Mesothelial cell of epicardium (in vitro differentiated cells): ENCODE results near the gene NSUN7. TPM values are rescaled to one million over a fixed set of nuclear protein-coding genes. Genes with fewer than 3 reads are reported as not detected.

ENCODE experiments used
- DNase-seq, 2 experiments: peaks; one replicate each; pipeline ENCODE4 v3.0.0; 2021; ENCODE audit warnings: low spot score in 2 of 2; ENCODE audit not compliant: unreplicated experiment in 2 of 2
- H3K27ac Mint-ChIP-seq: 2 replicates; pipeline ENCODE4 v1.8.0; 2021; ENCODE audit warnings: mixed read lengths
- H3K27me3 Mint-ChIP-seq: 2 replicates; pipeline ENCODE4 v1.8.0; 2021; ENCODE audit warnings: low read depth, mixed read lengths
- H3K36me3 Mint-ChIP-seq: 2 replicates; pipeline ENCODE4 v1.8.0; 2021; ENCODE audit warnings: mixed read lengths
- H3K4me1 Mint-ChIP-seq: 2 replicates; pipeline ENCODE4 v1.8.0; 2021; ENCODE audit warnings: mixed read lengths
- H3K4me3 Mint-ChIP-seq: 2 replicates; pipeline ENCODE4 v1.8.0; 2021; ENCODE audit warnings: mild to moderate bottlenecking, moderate library complexity, mixed read lengths
- H3K9me3 Mint-ChIP-seq: 2 replicates; pipeline ENCODE4 v1.8.0; 2021; ENCODE audit warnings: mixed read lengths
- CTCF ChIP-seq: fragments of 200-600 bp; sonication (generic); IDR thresholded peaks from one replicate; pipeline ENCODE4 v1.5.0; 2021; ENCODE audit warnings: antibody characterized with exemption; ENCODE audit not compliant: unreplicated experiment
- total RNA-seq: library from RNA; stranded (reverse); gene quantifications from 3 replicates; pipeline ENCODE4 v1.2.1, GENCODE V29; 2021

The NSUN7 gene
- total RNA-seq, 1 donor from 2014 or later = 21.8 TPM

DNA sequence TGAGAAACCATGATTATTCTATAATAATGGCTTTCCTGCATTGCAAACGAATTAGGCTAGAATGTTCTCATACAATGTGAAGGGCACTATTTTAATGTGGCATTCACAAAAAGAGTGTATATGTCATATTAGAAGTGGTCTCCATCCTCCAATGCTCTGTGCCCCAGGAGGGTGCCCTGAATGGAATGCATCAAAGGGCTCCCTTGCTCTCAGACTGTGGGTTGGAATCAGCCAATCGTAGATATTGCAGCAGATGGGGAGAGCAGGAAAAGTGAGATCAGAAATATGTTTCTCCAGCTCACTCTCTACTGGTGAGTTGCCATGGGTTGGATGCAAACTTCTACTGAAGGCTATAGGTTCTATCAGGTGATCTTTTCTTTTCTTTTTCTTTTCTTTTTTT is 11.9 kb upstream of the NSUN7 start:
- no peaks in the 10 kb centered on the region for H3K36me3 Mint-ChIP-seq
- no peaks in the 10 kb centered on the region for H3K9me3 Mint-ChIP-seq
- H3K4me3 Mint-ChIP-seq = no peak overlapping the region
- no peaks in the 10 kb centered on the region for H3K27me3 Mint-ChIP-seq
- H3K4me1 Mint-ChIP-seq = peaks cover 2% of the 10 kb centered on the region
- no peak for TF ChIP-seq CTCF
- no peak overlapping the region for H3K27ac Mint-ChIP-seq
- no peak for DNase-seq

GRCh38 chr4:40739347-40739746 is 10.4 kb upstream of the NSUN7 start:
- H3K9me3 Mint-ChIP-seq = no peaks in the 10 kb centered on the region
- no peaks in the 10 kb centered on the region for H3K4me1 Mint-ChIP-seq
- no peaks in the 10 kb centered on the region for H3K27me3 Mint-ChIP-seq
- no peak overlapping the region for H3K4me3 Mint-ChIP-seq
- H3K36me3 Mint-ChIP-seq = no peaks in the 10 kb centered on the region
- TF ChIP-seq CTCF = no peak
- DNase-seq = no peak
- no peak overlapping the region for H3K27ac Mint-ChIP-seq

GRCh38 chr4:40744218-40744617 is 5.5 kb upstream of the NSUN7 start:
- no peaks in the 10 kb centered on the region for H3K36me3 Mint-ChIP-seq
- TF ChIP-seq CTCF = no peak
- no peak overlapping the region for H3K27ac Mint-ChIP-seq
- no peaks in the 10 kb centered on the region for H3K9me3 Mint-ChIP-seq
- peaks cover 6% of the 10 kb centered on the region for H3K4me1 Mint-ChIP-seq
- no peak overlapping the region for H3K4me3 Mint-ChIP-seq
- H3K27me3 Mint-ChIP-seq = no peaks in the 10 kb centered on the region
- no peak for DNase-seq

DNA sequence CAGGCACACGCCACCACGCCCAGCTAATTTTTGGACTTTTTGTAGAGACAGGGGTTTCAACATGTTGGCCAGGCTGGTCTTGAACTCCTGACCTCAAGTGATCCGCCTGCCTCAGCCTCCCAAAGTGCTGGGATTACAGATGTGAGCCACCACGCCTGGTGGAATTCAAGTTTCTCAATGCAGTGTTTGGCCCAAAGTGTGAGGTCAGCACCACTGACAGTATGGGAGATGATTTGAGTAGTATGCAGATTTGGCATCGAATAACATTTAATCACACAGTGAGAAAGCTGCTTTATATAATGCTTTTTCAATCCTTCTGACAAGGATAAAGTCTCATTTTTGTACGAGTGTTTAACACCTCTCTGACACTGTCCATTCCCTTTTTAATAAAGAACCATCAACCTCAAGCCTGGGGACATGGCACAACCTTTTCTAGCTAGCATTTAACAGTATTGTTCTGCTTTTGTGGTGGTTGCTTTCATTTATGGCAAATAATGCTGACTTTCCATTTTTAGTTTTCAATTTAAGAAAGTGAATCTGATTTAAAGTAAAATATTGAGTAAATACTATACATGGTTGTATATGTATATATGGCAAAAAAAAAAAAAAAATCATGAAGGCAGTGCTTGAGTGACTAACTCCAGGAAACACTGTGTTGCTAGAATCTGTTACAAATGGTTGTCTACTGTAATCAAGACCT is 4.3 kb upstream of the NSUN7 start:
- H3K27me3 Mint-ChIP-seq = no peaks in the 10 kb centered on the region
- DNase-seq = no peak
- no peak for TF ChIP-seq CTCF
- H3K36me3 Mint-ChIP-seq = no peaks in the 10 kb centered on the region
- H3K27ac Mint-ChIP-seq = no peak overlapping the region
- no peaks in the 10 kb centered on the region for H3K9me3 Mint-ChIP-seq
- no peak overlapping the region for H3K4me3 Mint-ChIP-seq
- H3K4me1 Mint-ChIP-seq = peaks cover 6% of the 10 kb centered on the region

GRCh38 chr4:40747207-40747835 is 2.4 kb upstream of the NSUN7 start:
- DNase-seq = no peak
- H3K36me3 Mint-ChIP-seq = peaks cover 6% of the 10 kb centered on the region
- no peak for TF ChIP-seq CTCF
- no peaks in the 10 kb centered on the region for H3K9me3 Mint-ChIP-seq
- peak overlapping the region; percentile 8 for H3K27ac Mint-ChIP-seq
- no peaks in the 10 kb centered on the region for H3K27me3 Mint-ChIP-seq
- H3K4me1 Mint-ChIP-seq = peaks cover 22% of the 10 kb centered on the region
- H3K4me3 Mint-ChIP-seq = no peak overlapping the region
